ENCODE measurements around the gene DCAF5.
"Not testable (repeated sequence)": the region's sequence is repeated elsewhere in the genome, so short reads cannot be mapped to it uniquely, and the experiment has no call there.

DCAF5 gene

DNA sequence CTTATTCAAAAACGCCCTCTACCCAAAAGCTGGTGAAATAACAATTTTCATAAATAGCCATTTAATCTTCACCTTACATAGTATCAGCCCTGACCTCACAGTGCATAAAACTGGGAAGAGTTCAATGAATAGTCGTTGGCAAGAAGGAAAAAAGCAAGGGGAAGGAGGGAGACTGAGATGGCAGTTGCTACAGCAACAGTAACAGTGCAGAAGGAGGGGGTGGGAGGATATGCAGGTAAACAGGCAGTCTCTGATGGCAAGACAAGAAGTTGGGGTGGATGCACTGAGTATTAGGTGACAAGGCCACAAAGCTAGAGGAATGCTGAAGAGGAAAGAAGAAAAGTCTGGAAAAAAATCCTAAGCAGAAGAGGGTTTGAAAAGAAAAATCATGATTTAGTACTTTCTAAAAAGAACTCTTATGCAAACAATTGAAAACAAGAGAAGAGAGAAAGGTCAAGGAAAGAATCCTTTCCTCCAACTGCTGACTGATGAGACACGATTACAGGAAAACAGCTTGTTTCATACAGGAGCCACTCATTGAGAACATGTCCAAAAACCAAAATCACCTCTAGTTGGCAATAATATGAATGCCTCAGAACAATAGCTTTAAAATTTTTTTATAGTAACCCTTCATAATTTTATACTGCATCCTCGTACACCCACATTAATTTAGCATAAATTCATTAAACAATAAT is 56.0 kb downstream of the DCAF5 start:
- DNase-seq, result no peak

DNA sequence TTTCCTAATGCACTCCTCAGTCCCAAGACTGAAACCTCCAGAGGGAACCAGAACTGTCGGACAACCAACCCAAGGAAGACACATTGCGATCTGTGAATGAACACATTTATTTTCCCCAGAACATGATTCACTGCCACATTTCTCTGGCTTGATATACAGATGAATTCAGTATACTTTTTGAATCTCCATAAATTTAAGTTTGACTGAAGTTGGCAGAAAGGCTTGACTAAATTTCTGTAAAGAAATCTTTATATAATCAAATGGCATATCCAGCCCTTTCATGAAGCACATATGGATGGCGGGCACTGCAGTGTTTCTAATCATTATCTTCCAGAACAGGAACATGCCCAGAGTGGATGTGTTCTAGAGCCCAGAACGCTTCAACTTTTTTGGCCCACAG is 56.7 kb downstream of the DCAF5 start:
- no peak for DNase-seq

- DNase-seq, result no peak
Measured at GRCh38 chr14:69094481-69094880, 58.4 kb downstream of the DCAF5 start.

DNA sequence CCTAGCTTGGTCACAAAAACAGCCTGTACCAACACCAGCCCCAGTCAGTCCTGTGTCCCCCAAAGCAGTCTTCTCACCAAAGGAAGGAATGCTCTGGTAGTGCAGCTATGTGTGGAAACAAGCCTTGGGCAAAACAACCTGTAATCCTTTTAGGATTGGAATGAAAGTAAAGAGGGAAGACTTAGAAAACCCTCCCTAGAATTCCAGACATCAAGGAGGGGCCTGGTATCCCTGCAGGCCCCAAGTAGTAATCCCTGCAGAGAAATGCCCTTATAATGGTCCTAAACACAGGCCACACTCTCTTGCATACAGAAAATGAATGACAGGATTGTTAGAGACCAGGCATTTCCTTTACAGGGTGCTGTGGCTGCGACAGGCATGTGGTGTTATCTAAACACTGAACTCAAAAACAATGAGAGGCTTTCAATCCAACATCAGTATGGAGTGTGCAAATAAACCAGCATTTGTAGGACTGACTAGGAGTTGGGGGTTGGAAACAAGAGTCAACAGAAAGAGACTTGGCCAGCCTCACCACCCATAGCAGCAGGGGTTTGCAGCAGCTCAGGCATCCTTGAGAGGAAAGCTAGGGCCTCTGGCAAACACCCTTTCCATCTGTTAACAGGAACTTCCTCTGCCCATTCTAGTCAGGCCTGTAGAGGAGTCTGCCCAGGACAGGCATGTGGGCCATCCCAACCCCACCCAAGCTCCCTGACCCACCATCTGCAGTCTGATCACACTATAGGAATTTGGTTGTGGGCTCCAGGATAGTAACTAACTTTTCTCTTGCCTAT is 59.1 kb downstream of the DCAF5 start:
- peak in 1 of 2 experiments; percentile 52 for DNase-seq

DNA sequence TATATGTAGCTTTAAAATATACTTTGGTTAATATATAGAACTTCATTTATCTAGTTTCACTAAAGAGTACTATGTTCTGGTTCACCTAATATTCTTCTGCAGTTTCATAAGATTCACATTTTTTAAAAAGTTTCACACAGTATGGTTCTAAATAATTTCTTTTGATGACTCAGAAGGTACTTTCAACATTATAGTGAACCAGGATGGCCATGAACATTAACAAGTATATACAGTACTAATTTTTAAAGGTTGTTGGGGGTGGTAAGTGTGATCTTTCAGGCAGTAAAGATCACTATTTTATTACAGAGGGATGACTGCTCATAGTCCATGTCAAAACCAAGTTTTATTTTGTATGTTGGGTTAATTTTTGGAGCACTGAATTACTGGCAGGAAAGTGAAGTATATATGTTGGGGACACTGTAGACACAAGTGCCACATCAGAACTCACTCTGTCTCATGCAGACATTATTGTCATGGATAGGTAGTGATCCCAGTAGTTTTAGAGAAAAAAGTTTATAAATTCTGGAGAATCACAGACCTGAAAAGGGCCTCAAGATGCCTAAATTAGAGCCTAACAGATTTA is 60.0 kb downstream of the DCAF5 start:
- DNase-seq, result no peak

GRCh38 chr14:69091695-69092094 is 61.2 kb downstream of the DCAF5 start:
- DNase-seq, result no peak

DNA sequence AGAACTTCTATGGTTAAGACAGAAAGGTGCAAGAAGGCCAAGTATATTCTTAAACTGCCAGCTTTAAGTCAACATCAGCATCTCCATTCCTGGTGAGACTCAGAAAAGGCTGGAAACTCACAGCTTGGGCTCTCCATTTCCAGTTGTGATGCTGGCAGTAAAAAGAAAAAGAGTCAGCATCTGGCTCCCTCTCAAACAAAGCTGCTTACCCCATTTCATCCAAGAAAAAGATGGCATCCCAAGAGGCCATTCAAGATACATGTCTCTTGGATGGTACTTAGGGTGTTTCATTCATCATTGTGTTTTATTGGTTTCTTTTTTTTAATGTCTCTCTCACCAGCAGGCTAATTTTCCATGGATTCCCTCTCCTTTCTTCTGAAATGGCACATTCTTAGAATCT is 61.9 kb downstream of the DCAF5 start:
- no peak for DNase-seq

DNA sequence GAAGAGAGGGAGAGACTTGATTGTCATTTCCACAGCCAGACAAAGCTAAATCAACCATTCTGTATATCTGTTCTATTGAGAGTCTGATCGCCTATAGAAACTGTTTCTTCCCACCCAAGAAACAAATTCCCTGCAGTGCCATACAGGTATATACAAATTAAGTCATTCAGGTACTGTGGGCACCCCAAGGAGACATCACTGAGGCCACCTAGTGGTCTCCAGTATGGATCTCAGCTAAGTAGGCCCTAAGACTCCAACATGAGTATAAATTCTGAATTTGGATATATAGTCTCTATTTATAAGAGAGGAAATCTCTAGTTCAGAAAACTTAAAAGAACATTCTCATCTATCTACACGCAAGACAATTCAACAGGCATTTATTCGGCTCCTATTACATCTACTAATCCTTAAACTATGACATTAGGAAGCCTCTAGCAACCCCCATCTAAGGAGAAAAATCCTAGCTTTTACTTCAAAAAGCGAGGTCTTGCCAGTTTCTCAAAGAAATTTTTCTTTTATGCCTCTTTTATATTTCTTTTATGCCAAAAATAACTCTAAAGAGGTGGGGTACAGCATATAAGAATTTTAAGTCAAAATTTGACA is 62.6 kb downstream of the DCAF5 start:
- peak; percentile 5 to 34 for DNase-seq

DNA sequence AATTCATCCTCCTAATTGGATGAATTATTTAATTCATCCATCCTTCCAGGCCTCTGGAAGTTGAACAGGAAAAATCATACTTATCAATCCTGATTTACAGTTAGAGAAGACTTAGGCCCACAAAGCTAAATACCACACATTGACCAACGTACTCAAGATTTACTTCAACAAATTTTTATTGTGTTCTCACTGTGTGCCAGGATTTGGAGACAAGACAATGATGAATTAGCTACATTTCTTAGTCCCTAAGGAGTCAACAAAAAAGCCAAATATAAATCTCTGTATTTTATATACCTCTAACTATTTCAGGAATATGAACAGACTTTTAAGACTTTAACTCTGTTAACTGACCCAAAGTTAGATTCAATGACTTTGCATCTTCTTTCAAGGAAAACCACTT is 63.9 kb downstream of the DCAF5 start:
- DNase-seq, result no peak

- DNase-seq, result no peak
Measured at GRCh38 chr14:69088586-69088985, 64.3 kb downstream of the DCAF5 start.

DNA sequence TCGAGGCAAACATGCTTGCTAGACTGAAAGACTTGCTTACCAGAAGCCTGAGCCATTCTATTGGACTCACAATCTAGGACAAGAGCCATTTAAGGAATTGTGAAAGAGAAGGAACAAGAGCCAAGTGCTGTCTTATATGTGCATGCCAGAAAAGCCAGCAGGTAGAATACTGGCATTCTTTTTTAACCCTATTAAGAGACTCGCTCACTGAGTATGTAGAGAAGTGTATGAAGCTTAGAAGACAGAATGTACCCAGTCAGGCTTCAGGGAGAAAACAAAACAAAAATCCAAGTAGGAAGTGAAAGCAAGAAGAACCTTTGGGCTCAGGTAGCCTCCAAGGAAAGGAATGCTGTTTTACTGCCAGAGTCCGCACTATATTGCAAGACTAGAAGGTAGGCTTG is 65.9 kb downstream of the DCAF5 start:
- no peak for DNase-seq

DNA sequence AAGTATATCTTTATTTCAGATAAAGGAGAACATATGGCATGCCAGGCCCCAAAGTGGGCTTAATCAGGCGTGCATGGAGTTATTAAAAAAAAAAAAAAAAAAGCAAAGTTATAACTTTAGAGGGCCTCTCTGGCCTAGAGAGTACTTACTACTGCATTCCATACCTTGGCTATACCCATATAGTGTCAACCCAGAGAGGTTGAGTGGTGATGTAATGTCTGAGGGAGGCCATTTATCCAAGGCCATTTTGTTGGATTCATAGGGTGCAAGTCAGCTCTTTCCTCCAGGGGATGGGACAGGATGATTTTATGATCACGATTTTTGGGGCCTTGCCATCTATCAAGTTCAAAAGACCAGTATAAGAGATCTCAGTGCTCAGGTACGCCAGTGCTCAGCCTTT is 66.4 kb downstream of the DCAF5 start:
- DNase-seq, result no peak

GRCh38 chr14:69084023-69084422 is 68.9 kb downstream of the DCAF5 start:
- no peak for DNase-seq

- no peak for DNase-seq
Measured at GRCh38 chr14:69083181-69083580, 69.7 kb downstream of the DCAF5 start.

- DNase-seq, result no peak
Measured at GRCh38 chr14:69081271-69081670, 71.6 kb downstream of the DCAF5 start.

DNA sequence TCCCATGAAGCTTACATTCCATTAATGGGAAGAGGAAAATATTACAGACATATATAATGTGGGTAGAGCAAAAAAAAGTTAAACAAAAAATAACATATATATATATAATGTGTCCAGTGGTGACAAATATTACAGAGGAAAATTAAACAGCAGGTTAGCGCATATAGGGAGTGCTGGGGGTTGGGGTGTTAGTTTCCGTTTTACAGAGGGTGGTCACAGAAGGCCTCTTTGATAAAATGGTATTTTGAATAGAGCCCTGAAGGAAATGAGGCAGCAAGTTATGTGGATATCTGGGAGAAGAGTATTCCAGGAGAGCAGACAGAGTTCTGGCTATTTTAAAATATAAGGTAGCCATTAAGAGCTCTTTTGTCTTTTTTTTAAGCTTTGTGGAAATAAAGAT is 73.2 kb downstream of the DCAF5 start:
- DNase-seq, result no peak

GRCh38 chr14:69079188-69079742 is 73.7 kb downstream of the DCAF5 start:
- DNase-seq, result peak; percentile 56 to 73

- peak; percentile 43 to 65 for DNase-seq
Measured at GRCh38 chr14:69077841-69078240, 75.1 kb downstream of the DCAF5 start.

DNA sequence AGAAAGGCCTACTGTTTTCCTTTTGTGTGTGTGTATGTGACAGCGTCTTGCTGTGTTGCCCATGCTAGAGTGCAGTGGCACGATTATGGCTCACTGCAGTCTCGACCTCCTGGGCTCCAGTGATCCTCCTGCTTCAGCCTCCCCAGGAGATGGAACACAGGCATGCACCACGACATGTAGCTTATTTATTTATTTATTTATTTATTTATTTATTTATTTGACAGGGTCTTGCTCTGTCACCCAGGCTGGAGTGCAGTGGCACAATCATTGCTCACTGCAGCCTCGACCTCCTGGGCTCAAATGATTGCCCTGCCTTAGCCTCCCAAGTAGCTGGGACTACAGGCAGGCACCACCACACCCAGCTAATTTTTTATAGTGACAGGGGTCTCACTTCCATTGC is 75.7 kb downstream of the DCAF5 start:
- not testable (repeated sequence) for DNase-seq

DNA sequence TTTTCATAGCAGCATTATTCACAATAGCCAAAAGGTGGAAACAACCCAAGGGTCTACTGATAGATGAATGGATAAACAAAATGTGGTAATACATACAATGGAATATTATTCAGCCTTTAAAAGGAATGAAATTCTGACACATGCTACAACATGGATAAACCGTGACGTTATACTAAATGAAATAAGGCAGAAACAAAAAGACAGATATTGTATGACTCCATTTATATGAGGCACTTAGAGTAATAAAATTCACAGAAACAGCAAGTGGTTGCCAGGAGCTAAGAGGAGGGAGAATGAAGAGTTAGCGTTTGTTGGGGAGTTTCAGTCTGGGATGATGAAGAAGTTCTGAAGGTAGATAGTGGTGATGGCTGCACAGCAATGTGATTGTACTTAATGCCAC is 76.6 kb downstream of the DCAF5 start:
- no peak for DNase-seq

DNA sequence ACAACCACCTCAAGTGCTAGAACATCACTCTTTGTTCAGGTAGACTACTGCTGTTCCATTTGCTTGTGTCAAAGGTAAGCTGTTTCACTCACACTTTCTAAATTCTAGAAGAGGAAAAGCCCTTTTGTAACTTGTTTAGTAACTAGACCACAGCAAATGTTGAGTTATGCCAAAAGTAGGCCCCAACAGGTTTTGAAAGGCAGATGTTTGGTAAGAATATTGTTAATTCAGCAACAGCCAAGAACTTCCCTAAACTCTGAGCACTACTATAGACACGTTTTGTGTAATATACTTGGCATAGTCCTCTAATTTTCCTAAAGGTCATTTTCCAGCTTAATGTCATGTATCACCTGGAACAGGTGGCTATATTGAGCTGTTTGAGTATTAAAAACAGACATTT is 79.0 kb downstream of the DCAF5 start:
- DNase-seq, result no peak

- no peak for DNase-seq
Measured at GRCh38 chr14:69073429-69073828, 79.5 kb downstream of the DCAF5 start.

GRCh38 chr14:69072584-69072983 is 80.3 kb downstream of the DCAF5 start:
- no peak for DNase-seq
